ENCODE measurements around the gene VSTM4.

The VSTM4 gene

GRCh38 chr10:49009199-49009979, 105.9 kb downstream of the VSTM4 start:
- Histone ChIP-seq H3K36me3 (ENCODE audit: insufficient read depth, low read length) (no peaks in the 10 kb centered on the region), H4K20me1 (ENCODE audit: insufficient read depth, low read length, poor library complexity, severe bottlenecking) (no peaks in the 10 kb centered on the region), H3K79me2 (ENCODE audit: insufficient read depth, low read length) (no peaks in the 10 kb centered on the region), H3K27me3 (ENCODE audit: insufficient read depth, low read length, poor library complexity, severe bottlenecking) (no peaks in the 10 kb centered on the region), H3K4me3 (ENCODE audit: low read length, poor library complexity, severe bottlenecking) (no peak overlapping the region), H3K9ac (ENCODE audit: low read depth, low read length, poor library complexity, severe bottlenecking) (no peak overlapping the region), H3K4me1 (ENCODE audit: insufficient read depth, low read length, poor library complexity, severe bottlenecking) (no peaks in the 10 kb centered on the region), H3F3A (ENCODE audit: low read depth) (no peaks in the 10 kb centered on the region), H3K9me3 (ENCODE audit: insufficient read depth, low read depth, low read length) (no peaks in the 10 kb centered on the region), H2AFZ (ENCODE audit: low read length) (no peak overlapping the region), H3K9me2 (replicated peaks; ENCODE audit: low read depth, low read length) (no peaks in the 10 kb centered on the region), H3K4me2 (ENCODE audit: low read depth, low read length, poor library complexity, severe bottlenecking) (no peak overlapping the region)
- TF ChIP-seq CTCF (conservative IDR thresholded peaks at IDR 0.05; ENCODE audit: low read length) (no peak), EZH2phosphoT487 (IDR thresholded peaks at IDR 0.05; ENCODE audit: borderline replicate concordance) (no peak)

DNA sequence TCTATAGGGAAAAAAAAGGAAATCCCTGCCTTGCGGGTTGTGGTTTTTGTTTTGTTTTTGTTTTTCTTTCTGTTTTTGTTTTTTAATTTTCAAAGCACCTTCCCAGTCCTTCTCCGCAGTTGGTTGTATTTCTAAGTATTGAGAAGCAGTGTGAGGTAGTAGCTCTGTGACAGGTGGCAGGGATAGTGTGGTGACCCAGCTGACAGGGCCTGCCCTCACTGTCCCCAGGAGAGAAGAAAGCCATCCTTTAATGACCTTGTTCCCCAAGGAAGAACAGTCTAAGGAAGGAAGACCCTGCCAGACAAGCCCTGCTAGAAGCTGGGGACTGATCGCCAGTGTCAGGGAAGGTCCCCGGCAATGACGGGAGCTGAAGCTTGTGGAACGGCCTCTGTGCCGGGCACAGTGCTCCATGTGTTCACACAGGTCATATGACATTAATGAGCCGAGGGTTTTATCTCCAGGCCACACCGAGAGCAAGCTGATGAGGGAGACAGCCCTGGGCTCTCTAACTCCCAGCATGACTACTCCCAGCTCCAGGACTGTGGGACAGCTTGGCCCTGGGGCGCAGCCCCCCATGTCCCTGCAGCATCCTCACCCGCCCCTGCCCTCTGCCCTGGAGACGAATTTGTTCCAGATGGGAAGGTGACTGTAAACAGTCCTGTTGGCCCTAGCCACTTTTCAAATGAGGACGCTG, 106.7 kb downstream of the VSTM4 start:
- Histone ChIP-seq H2AFZ (ENCODE audit: low read length) (no peak overlapping the region), H3K4me2 (ENCODE audit: low read depth, low read length, poor library complexity, severe bottlenecking) (no peak overlapping the region), H4K20me1 (ENCODE audit: insufficient read depth, low read length, poor library complexity, severe bottlenecking) (no peaks in the 10 kb centered on the region), H3K27me3 (ENCODE audit: insufficient read depth, low read length, poor library complexity, severe bottlenecking) (no peaks in the 10 kb centered on the region), H3K9ac (ENCODE audit: low read depth, low read length, poor library complexity, severe bottlenecking) (no peak overlapping the region), H3F3A (ENCODE audit: low read depth) (no peaks in the 10 kb centered on the region), H3K79me2 (ENCODE audit: insufficient read depth, low read length) (no peaks in the 10 kb centered on the region), H3K4me3 (ENCODE audit: low read length, poor library complexity, severe bottlenecking) (no peak overlapping the region), H3K4me1 (ENCODE audit: insufficient read depth, low read length, poor library complexity, severe bottlenecking) (no peaks in the 10 kb centered on the region), H3K36me3 (ENCODE audit: insufficient read depth, low read length) (no peaks in the 10 kb centered on the region), H3K9me3 (ENCODE audit: insufficient read depth, low read depth, low read length) (no peaks in the 10 kb centered on the region), H3K9me2 (replicated peaks; ENCODE audit: low read depth, low read length) (no peaks in the 10 kb centered on the region)
- TF ChIP-seq CTCF (conservative IDR thresholded peaks at IDR 0.05; ENCODE audit: low read length) (no peak), EZH2phosphoT487 (IDR thresholded peaks at IDR 0.05; ENCODE audit: borderline replicate concordance) (no peak)

DNA sequence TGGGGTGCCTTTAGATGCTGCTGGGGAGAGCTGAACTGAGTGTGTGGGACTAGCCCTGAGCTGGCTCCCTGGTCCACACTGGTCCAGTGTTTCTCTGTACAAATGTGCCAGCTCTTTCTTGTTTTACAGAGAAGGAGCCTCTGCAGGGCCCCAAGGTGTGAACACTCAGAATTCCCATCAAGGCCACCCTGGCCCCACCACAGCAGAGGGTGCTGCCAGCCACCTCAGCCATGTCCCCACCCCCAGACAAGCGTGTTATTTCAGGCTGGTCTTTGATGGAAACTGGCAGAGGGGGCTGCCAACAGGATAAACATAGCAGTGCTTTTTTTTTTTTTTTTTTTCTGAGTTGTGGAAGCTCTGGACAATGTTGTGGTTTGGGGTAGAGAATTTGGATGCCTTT, 107.2 kb downstream of the VSTM4 start:
- Histone ChIP-seq H3K9me3 (ENCODE audit: insufficient read depth, low read depth, low read length) (no peaks in the 10 kb centered on the region), H3K4me3 (ENCODE audit: low read length, poor library complexity, severe bottlenecking) (no peak overlapping the region), H3K36me3 (ENCODE audit: insufficient read depth, low read length) (no peaks in the 10 kb centered on the region), H3K79me2 (ENCODE audit: insufficient read depth, low read length) (no peaks in the 10 kb centered on the region), H3K9ac (ENCODE audit: low read depth, low read length, poor library complexity, severe bottlenecking) (no peak overlapping the region), H4K20me1 (ENCODE audit: insufficient read depth, low read length, poor library complexity, severe bottlenecking) (no peaks in the 10 kb centered on the region), H3K4me1 (ENCODE audit: insufficient read depth, low read length, poor library complexity, severe bottlenecking) (no peaks in the 10 kb centered on the region), H3K4me2 (ENCODE audit: low read depth, low read length, poor library complexity, severe bottlenecking) (no peak overlapping the region), H3K27me3 (ENCODE audit: insufficient read depth, low read length, poor library complexity, severe bottlenecking) (no peaks in the 10 kb centered on the region), H2AFZ (ENCODE audit: low read length) (no peak overlapping the region), H3K9me2 (replicated peaks; ENCODE audit: low read depth, low read length) (no peaks in the 10 kb centered on the region), H3F3A (ENCODE audit: low read depth) (no peaks in the 10 kb centered on the region)
- TF ChIP-seq CTCF (conservative IDR thresholded peaks at IDR 0.05; ENCODE audit: low read length) (no peak), EZH2phosphoT487 (IDR thresholded peaks at IDR 0.05; ENCODE audit: borderline replicate concordance) (no peak)

Data from Loucy (cell line).